Right lobe of liver (tissue), 6 donors: Measurements from ENCODE around the gene DPT. TPM values are rescaled to one million over a fixed set of nuclear protein-coding genes. Genes with fewer than 3 reads are reported as not detected.

Experiments used
- ATAC-seq, 4 donors: fragments of 200-7000 bp; cut with Tn5 transposase; one replicate each; pipeline ENCODE4 v1.9.1; 2020; ENCODE audit warnings: mild to moderate bottlenecking in 4 of 4, moderate library complexity in 4 of 4
- DNase-seq, 3 donors: peaks; one replicate each; pipeline ENCODE4 v3.0.0-alpha.2; 2020
- H3K27ac ChIP-seq, 3 donors: fragments of 200-600 bp; one replicate each; pipeline ENCODE4 v1.8.0; 2022
- H3K27me3 ChIP-seq, 2 donors: fragments of 200-600 bp; one replicate each; pipeline ENCODE4 v1.8.0; 2022
- H3K36me3 ChIP-seq, 4 donors: fragments of 200-600 bp; sonication (generic) in 1 of 4; one replicate each; pipeline versions ENCODE4 v1.5.1 to v1.8.0; 2017 to 2022; ENCODE audit warnings: control low read depth in 1 of 4
- H3K4me1 ChIP-seq, 4 donors: fragments of 200-600 bp; sonication (generic) in 1 of 4; one replicate each; pipeline versions ENCODE4 v1.5.1 to v1.8.0; 2017 to 2022; ENCODE audit warnings: control low read depth in 1 of 4
- H3K4me3 ChIP-seq, 3 donors: fragments of 200-600 bp; one replicate each; pipeline ENCODE4 v1.8.0; 2022
- H3K9me3 ChIP-seq, 4 donors: fragments of 200-600 bp; sonication (generic) in 1 of 4; one replicate each; pipeline versions ENCODE4 v1.5.1 to v1.8.0; 2017 to 2022; ENCODE audit warnings: control low read depth in 1 of 4
- POLR2A ChIP-seq: fragments of 450-650 bp; IDR thresholded peaks from one replicate; pipeline ENCODE4 v1.6.1; 2017; ENCODE audit warnings: antibody characterized with exemption, mild to moderate bottlenecking
- WGBS: methylation state at CpG from one replicate; pipeline ENCODE4 v1.1.6; 2018; ENCODE audit warnings: low coverage, low lambda C conversion rate; ENCODE audit not compliant: insufficient coverage; ENCODE audit errors: missing lambda C conversion rate; 5-methylcytosine and 5-hydroxymethylcytosine counted together
- intact Hi-C, 2 donors: fragments of 100-400 bp; cut with DNase I; formaldehyde crosslinking; loops; one replicate each; pipeline versions ENCODE4 v1.11.2 to v1.14.1; 2022
- total RNA-seq, 6 experiments: library from RNA; depleted of rRNA in 2 of 6; stranded (reverse); fragments of >200 nt in 2 of 6; fragmentation: NEBNext Ultra II Directional in 3 of 6; extraction: Animal tissue kit (Norgen Biotek cat#: 25700) in 3 of 6; gene quantifications; one replicate each; pipeline versions ENCODE4 v1.1.0 to v1.2.4, GENCODE V29; 2016 to 2023
- TF ChIP-seq, protein P1 (sequence below), 4 donors: fragments of 200-600 bp in 3 of 4; fragments of 450-650 bp in 1 of 4; IDR thresholded peaks; one replicate each; pipeline versions ENCODE4 v1.5.1 to v1.8.0; 2016 to 2022; ENCODE audit warnings: antibody characterized with exemption in 4 of 4, mild to moderate bottlenecking in 2 of 4
- donor health status: DM: no; HTN: yes; CAD: no.
- donor health status: DM: no; HTN: no; CAD: no.
- donor health status: DM: no; HTN: no; CAD: no.
- donor health status: DM: no; HTN: yes; CAD: no.
- donor health status: DM: no; HTN: yes; CAD: no.

DPT gene
- total RNA-seq, 6 experiments from 2014 or later: 0.88 to 3.0 (median 1.9) TPM

DNA sequence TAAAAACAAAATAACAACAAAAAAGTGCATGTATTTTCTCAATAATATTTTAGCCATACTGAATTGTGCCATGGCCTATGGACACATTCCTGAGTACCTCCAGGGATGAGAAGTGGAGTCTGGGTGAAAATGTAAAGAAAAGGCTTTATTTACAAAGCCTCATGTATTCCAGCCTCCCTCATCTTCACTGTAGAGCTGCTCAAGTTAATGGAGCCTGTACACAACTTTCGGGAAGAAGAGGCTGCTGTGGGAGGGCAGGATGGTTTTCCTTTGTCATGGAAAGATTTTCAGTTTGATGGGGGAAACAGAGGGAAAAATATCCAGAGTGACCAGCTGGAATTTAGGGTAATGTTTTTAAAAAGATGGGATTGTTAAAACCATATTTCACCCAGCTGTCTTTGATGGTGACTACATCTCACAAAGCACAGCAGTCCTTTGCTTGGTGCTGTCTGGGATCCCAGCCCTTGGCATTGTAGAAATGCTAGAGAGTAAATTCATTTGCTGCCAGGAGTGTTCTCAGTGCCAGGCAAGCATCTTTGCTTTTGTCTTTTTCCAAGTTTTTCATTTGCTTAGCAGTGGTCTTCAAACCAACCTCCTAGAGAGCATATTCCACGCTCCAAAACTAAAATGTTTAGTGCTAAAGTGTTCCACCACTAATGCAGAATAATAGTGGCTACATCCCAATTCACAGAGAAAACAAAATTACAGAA, 54.9 kb downstream of the DPT start:
- Histone ChIP-seq H3K27me3 (no peaks in the 10 kb centered on the region), H3K27ac (no peak overlapping the region), H3K36me3 (no peaks in the 10 kb centered on the region), H3K4me3 (no peak overlapping the region), H3K9me3 (no peaks in the 10 kb centered on the region), H3K4me1 (no peaks in the 10 kb centered on the region)
- no peak for DNase-seq
- TF ChIP-seq, protein P1, sequence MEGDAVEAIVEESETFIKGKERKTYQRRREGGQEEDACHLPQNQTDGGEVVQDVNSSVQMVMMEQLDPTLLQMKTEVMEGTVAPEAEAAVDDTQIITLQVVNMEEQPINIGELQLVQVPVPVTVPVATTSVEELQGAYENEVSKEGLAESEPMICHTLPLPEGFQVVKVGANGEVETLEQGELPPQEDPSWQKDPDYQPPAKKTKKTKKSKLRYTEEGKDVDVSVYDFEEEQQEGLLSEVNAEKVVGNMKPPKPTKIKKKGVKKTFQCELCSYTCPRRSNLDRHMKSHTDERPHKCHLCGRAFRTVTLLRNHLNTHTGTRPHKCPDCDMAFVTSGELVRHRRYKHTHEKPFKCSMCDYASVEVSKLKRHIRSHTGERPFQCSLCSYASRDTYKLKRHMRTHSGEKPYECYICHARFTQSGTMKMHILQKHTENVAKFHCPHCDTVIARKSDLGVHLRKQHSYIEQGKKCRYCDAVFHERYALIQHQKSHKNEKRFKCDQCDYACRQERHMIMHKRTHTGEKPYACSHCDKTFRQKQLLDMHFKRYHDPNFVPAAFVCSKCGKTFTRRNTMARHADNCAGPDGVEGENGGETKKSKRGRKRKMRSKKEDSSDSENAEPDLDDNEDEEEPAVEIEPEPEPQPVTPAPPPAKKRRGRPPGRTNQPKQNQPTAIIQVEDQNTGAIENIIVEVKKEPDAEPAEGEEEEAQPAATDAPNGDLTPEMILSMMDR (IDR thresholded peaks at IDR 0.05): no peak
- TF ChIP-seq POLR2A: no peak
- no peak for ATAC-seq
- intact Hi-C loops: no loop called here
- WGBS: 74% methylated on average over 2 of the region's 2 CpGs

DNA sequence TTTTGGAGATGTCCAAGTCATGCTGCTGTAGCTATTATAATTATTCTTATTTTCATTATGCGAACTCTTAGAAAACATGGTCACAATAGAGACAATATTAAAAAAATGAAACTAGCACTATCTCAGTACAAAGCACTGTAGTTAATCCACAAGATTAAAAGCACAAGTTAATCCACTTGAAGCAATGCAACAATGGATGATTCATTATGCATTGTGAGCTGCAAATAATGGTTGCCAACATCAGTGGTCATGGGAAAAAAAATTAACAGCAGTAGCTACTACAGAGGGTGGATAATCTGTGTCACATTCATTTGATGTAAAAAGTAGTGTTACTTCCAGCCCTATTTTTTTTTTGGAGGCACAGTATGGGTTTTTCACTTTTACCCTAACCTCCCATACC, 56.7 kb downstream of the DPT start:
- no peaks in the 10 kb centered on the region for H3K4me1 ChIP-seq
- H3K4me3 ChIP-seq: no peak overlapping the region
- WGBS: 94% methylated on average over 1 of the region's 1 CpG
- no peak for DNase-seq
- TF ChIP-seq, protein P1 (IDR thresholded peaks at IDR 0.05): no peak
- no peak for TF ChIP-seq POLR2A
- H3K9me3 ChIP-seq: no peaks in the 10 kb centered on the region
- intact Hi-C loops: no loop called here
- H3K27me3 ChIP-seq: no peaks in the 10 kb centered on the region
- H3K27ac ChIP-seq: no peak overlapping the region
- ATAC-seq: no peak
- H3K36me3 ChIP-seq: no peaks in the 10 kb centered on the region

DNA sequence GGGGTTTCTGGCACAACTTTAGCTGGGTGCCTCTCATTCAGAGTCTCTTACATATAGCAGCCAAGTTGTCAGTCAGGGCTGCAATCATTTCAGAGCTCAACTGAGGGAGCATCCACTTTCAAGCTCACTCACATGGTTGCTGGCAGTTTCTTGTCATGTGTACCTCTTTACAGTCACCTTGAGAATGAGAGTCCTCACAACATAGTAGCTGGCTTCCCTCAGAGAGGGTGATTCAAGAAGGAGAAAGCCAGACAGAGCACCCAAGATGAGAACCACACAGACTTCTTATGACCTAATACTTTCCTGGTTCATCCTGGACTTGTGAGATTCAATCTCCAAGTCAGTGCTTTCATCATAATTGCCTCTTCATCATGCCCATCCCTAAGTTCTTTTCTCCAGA, 57.2 kb downstream of the DPT start:
- H3K9me3 ChIP-seq: no peaks in the 10 kb centered on the region
- ATAC-seq (no peak), DNase-seq (no peak)
- no peak overlapping the region for H3K27ac ChIP-seq
- no peaks in the 10 kb centered on the region for H3K4me1 ChIP-seq
- no peaks in the 10 kb centered on the region for H3K27me3 ChIP-seq
- intact Hi-C loops: no loop called here
- no peaks in the 10 kb centered on the region for H3K36me3 ChIP-seq
- TF ChIP-seq, protein P1 (IDR thresholded peaks at IDR 0.05): no peak
- no peak for TF ChIP-seq POLR2A
- H3K4me3 ChIP-seq: no peak overlapping the region

DNA sequence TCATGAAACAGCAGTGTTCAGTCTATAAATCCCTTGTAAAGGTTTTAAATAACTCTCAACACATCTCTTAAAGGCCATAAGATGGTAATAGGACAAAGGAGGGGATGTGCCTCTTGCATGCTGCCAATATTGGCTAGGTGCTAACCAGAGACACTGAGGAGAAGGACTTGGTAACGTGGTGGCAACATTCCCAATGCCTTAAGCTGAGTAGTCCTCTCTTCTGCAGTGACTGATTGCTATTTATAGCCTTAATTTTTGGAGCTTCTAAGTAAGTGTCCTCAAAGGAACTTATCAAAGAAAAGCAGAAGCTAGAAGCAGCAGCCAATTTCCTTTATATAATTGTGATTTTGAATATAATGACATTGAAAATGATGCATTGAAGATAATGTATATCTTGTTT, 63.0 kb downstream of the DPT start:
- WGBS: 62% methylated on average over 1 of the region's 1 CpG
- Histone ChIP-seq H3K9me3 (no peaks in the 10 kb centered on the region), H3K27ac (no peak overlapping the region), H3K4me3 (no peak overlapping the region), H3K4me1 (no peaks in the 10 kb centered on the region), H3K27me3 (no peaks in the 10 kb centered on the region), H3K36me3 (no peaks in the 10 kb centered on the region)
- ATAC-seq: no peak
- intact Hi-C loops: no loop called here
- TF ChIP-seq, protein P1 (IDR thresholded peaks at IDR 0.05): no peak
- no peak for DNase-seq
